H1 (cell line): ENCODE measurements around the gene NUP43. TPM values are rescaled to one million over a fixed set of nuclear protein-coding genes. Genes with fewer than 3 reads are reported as not detected.

Source experiments
- SUZ12 ChIP-seq: fragments of 200-600 bp; sonication (generic); IDR thresholded peaks from 2 replicates; pipeline ENCODE4 v1.6.1; 2012; ENCODE audit warnings: mild to moderate bottlenecking, inconsistent platforms, low read length, moderate library complexity, mixed read lengths
- polyA plus RNA-seq, 7 experiments: library from polyadenylated mRNA; depleted of rRNA in 3 of 7; stranded (reverse) in 5 of 7; unstranded in 2 of 7; fragments of >200 nt in 5 of 7; fragments of 200-250 nt in 2 of 7; gene quantifications; 1 replicate in 5 of 7; 2 replicates in 1 of 7; 4 replicates in 1 of 7; pipeline versions ENCODE4 v1.2.1 to v1.2.3, GENCODE V29; 2011 to 2013; ENCODE audit warnings: missing spikeins in 2 of 7, mixed read lengths in 2 of 7
- total RNA-seq: library from RNA; stranded (reverse); fragmentation: NEBNext Ultra II Directional; extraction: Animal tissue kit (Norgen Biotek cat#: 25700); gene quantifications from 2 replicates; pipeline ENCODE4 v1.2.1, GENCODE V29; 2021

NUP43 gene
- total and polyA plus RNA-seq, 2 of the 8 experiments (the other 6 are each of a cell fraction or from before 2014, with no cell fraction given): 25.2 to 83.4 TPM

DNA sequence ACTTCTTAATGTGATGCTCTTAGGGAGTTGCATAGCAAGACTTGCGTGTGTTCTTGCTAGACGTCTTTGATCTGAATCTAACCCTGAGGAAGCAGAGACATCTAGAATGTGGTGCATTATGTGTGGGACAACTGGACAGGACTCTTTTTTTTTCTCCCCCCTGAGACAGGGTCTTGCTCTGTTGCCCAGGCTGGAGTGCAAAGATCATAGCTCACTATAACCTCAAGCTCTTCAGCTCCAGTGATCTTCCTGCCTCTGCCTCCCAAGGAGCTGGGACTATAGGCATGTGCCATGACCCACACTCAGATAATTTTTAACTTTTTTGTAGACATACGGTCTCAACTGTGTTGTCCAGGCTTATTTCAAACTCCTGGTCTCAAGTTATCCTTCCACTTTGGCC lies 37.2 kb upstream of the NUP43 start (continued):
- no peak for TF ChIP-seq SUZ12
